Measurements from ENCODE around the gene OPALIN. TPM values are rescaled to one million over a fixed set of nuclear protein-coding genes. Genes with fewer than 3 reads are reported as not detected.

Gene OPALIN
- total and polyA plus RNA-seq, 9 of the 15 experiments (the other 6 are each of a cell fraction or from before 2014, with no cell fraction given), result not detected

DNA sequence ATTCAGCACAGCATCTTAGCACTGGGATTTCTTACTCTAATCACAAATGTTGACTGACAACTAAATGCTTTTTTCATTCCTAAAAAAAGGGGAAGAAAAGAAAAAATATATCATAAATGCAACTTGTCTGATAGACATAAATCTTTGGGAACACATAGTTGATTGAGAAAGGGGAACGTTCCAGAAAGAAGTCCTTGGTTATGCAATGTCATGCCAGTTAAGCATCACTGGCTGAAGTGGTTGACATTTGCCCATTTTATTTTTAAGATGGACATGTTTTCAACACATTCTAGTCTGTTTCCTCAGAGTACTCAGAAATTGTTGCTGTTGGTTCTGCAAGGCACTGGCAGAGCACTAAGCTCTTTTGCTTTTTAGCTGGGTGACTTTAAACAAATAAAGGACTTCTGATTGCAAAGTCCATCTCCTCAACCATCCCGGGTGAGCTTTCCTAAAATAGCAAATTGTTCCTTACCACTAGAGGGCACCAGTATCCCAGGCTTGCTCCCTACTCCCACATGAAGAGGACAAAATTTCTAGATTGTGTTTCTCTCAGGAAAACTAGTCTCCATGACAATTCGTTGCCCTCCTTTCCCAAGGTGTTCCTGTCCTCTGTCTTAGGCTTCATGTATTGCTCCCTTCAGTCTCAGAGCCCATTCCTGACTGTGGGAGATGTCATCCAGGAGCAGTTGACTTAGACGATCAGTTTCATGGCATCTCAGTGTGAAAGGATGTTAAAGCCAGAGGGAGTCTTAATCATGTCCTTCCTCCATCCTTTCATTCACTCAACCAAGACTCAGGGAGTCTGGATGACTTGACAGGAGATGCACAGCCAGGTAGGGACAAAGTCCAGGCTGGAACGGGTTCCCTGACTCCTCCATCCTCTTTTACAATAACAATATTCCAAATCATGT, 23.9 kb downstream of the OPALIN start:
- H3K79me2 ChIP-seq (ENCODE audit: control insufficient read depth, insufficient read depth, low read length), result no peaks in the 10 kb centered on the region
- WGBS (ENCODE audit: insufficient coverage, low coverage, missing lambda C conversion rate), result 4% methylated on average over 5 of the region's 5 CpGs
- H3K4me1 ChIP-seq (replicated peaks in 1 of 2; ENCODE audit: control insufficient read depth in 2 of 2, insufficient read depth in 2 of 2, low read length in 2 of 2), result no peaks in the 10 kb centered on the region
- ChIA-PET POLR2A (interaction anchor here (1.4 kb wide), 1 partner anchor 332 kb away, joined by 4 read pairs; no protein-coding TSS in a partner anchor), CTCF (ENCODE audit: low intra/inter-chr PET ratio) (no interaction called here)
- no peak overlapping the region for H2AFZ ChIP-seq (ENCODE audit: low read depth, low read length)
- no peak overlapping the region for H3K4me3 ChIP-seq
- DNase-seq (ENCODE audit: extremely low read depth in 1 of 4, low spot score in 3 of 4) (peak; percentile 19 to 37 (median 28)), ATAC-seq (no peak), FAIRE-seq (peak; percentile 80)
- no peaks in the 10 kb centered on the region for H3K36me3 ChIP-seq (ENCODE audit: control insufficient read depth, insufficient read depth, low read length)
- no TSS peak for BruUV-seq (replicated peaks)
- no peaks in the 10 kb centered on the region for H3K9me1 ChIP-seq (ENCODE audit: control insufficient read depth, insufficient read depth, low read length)
- H3K27me3 ChIP-seq (ENCODE audit: control insufficient read depth in 2 of 2, insufficient read depth in 2 of 2, low read length in 2 of 2), result no peaks in the 10 kb centered on the region; a peak in 1 of 5 replicates
- H4K20me1 ChIP-seq (replicated peaks; ENCODE audit: control insufficient read depth, insufficient read depth, low read length), result no peaks in the 10 kb centered on the region; the same call in 1 of the 2 replicates
- H3K9ac ChIP-seq (ENCODE audit: insufficient read depth in 1 of 2, low read depth in 2 of 2, low read length in 2 of 2), result no peak overlapping the region
- in situ Hi-C loops (cut with MboI) (no loop called here), intact Hi-C loops (cut with micrococcal nuclease) (no loop called here)
- no peaks in the 10 kb centered on the region for H3K9me3 ChIP-seq (replicated peaks; ENCODE audit: control insufficient read depth, insufficient read depth, low read depth, low read length)
- H3K4me2 ChIP-seq (ENCODE audit: insufficient read depth, low read length), result no peak overlapping the region
- no peak overlapping the region for H3K27ac ChIP-seq (ENCODE audit: extremely low read depth, low read depth, low read length)
- TF ChIP-seq, protein P1, sequence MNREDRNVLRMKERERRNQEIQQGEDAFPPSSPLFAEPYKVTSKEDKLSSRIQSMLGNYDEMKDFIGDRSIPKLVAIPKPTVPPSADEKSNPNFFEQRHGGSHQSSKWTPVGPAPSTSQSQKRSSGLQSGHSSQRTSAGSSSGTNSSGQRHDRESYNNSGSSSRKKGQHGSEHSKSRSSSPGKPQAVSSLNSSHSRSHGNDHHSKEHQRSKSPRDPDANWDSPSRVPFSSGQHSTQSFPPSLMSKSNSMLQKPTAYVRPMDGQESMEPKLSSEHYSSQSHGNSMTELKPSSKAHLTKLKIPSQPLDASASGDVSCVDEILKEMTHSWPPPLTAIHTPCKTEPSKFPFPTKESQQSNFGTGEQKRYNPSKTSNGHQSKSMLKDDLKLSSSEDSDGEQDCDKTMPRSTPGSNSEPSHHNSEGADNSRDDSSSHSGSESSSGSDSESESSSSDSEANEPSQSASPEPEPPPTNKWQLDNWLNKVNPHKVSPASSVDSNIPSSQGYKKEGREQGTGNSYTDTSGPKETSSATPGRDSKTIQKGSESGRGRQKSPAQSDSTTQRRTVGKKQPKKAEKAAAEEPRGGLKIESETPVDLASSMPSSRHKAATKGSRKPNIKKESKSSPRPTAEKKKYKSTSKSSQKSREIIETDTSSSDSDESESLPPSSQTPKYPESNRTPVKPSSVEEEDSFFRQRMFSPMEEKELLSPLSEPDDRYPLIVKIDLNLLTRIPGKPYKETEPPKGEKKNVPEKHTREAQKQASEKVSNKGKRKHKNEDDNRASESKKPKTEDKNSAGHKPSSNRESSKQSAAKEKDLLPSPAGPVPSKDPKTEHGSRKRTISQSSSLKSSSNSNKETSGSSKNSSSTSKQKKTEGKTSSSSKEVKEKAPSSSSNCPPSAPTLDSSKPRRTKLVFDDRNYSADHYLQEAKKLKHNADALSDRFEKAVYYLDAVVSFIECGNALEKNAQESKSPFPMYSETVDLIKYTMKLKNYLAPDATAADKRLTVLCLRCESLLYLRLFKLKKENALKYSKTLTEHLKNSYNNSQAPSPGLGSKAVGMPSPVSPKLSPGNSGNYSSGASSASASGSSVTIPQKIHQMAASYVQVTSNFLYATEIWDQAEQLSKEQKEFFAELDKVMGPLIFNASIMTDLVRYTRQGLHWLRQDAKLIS (CRISPR knock-in tag; IDR thresholded peaks at IDR 0.05), result no peak
- TF ChIP-seq, protein P2, sequence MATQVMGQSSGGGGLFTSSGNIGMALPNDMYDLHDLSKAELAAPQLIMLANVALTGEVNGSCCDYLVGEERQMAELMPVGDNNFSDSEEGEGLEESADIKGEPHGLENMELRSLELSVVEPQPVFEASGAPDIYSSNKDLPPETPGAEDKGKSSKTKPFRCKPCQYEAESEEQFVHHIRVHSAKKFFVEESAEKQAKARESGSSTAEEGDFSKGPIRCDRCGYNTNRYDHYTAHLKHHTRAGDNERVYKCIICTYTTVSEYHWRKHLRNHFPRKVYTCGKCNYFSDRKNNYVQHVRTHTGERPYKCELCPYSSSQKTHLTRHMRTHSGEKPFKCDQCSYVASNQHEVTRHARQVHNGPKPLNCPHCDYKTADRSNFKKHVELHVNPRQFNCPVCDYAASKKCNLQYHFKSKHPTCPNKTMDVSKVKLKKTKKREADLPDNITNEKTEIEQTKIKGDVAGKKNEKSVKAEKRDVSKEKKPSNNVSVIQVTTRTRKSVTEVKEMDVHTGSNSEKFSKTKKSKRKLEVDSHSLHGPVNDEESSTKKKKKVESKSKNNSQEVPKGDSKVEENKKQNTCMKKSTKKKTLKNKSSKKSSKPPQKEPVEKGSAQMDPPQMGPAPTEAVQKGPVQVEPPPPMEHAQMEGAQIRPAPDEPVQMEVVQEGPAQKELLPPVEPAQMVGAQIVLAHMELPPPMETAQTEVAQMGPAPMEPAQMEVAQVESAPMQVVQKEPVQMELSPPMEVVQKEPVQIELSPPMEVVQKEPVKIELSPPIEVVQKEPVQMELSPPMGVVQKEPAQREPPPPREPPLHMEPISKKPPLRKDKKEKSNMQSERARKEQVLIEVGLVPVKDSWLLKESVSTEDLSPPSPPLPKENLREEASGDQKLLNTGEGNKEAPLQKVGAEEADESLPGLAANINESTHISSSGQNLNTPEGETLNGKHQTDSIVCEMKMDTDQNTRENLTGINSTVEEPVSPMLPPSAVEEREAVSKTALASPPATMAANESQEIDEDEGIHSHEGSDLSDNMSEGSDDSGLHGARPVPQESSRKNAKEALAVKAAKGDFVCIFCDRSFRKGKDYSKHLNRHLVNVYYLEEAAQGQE (IDR thresholded peaks at IDR 0.05; ENCODE audit: borderline replicate concordance), result 0 out of 2 replicates have a peak, but pooled peaks have one; percentile 5
- TF ChIP-seq, protein P2 (CRISPR knock-in tag; IDR thresholded peaks at IDR 0.05; ENCODE audit: low read depth), result no peak
- no peak for TF ChIP-seq HDAC2 (IDR thresholded peaks at IDR 0.05)
- TF ChIP-seq, protein P3, sequence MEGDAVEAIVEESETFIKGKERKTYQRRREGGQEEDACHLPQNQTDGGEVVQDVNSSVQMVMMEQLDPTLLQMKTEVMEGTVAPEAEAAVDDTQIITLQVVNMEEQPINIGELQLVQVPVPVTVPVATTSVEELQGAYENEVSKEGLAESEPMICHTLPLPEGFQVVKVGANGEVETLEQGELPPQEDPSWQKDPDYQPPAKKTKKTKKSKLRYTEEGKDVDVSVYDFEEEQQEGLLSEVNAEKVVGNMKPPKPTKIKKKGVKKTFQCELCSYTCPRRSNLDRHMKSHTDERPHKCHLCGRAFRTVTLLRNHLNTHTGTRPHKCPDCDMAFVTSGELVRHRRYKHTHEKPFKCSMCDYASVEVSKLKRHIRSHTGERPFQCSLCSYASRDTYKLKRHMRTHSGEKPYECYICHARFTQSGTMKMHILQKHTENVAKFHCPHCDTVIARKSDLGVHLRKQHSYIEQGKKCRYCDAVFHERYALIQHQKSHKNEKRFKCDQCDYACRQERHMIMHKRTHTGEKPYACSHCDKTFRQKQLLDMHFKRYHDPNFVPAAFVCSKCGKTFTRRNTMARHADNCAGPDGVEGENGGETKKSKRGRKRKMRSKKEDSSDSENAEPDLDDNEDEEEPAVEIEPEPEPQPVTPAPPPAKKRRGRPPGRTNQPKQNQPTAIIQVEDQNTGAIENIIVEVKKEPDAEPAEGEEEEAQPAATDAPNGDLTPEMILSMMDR (IDR thresholded peaks at IDR 0.05 in 2 of 3, conservative IDR thresholded peaks at IDR 0.05 in 1 of 3; ENCODE audit: insufficient read depth in 2 of 3, low read depth in 1 of 3, low read length in 3 of 3), result peak; percentile 43 to 63 (median 58); a peak in 5 of 6 replicates

Data from K562 (cell line).